Gastrocnemius medialis (tissue), 4 donors: ENCODE data around the gene SNRPF.

ENCODE experiments used
- POLR2A ChIP-seq, 2 donors: fragments of 450-650 bp; IDR thresholded peaks; one replicate each; pipeline ENCODE4 v1.6.1; 2017; ENCODE audit warnings: antibody characterized with exemption in 2 of 2, mild to moderate bottlenecking in 2 of 2, moderate library complexity in 2 of 2
- TF ChIP-seq, protein P1 (sequence below), 5 experiments: fragments of 450-650 bp in 3 of 5; fragments of 200-600 bp in 2 of 5; sonication (generic) in 2 of 5; IDR thresholded peaks in 4 of 5; conservative IDR thresholded peaks in 1 of 5; 1 replicate in 4 of 5; 2 replicates in 1 of 5; pipeline ENCODE4 v1.5.1; 2016 to 2019; ENCODE audit warnings: antibody characterized with exemption in 5 of 5, mild to moderate bottlenecking in 3 of 5, moderate library complexity in 3 of 5

GRCh38 chr12:95852133-95852532 is 6.6 kb upstream of the SNRPF start:
- TF ChIP-seq, protein P1, sequence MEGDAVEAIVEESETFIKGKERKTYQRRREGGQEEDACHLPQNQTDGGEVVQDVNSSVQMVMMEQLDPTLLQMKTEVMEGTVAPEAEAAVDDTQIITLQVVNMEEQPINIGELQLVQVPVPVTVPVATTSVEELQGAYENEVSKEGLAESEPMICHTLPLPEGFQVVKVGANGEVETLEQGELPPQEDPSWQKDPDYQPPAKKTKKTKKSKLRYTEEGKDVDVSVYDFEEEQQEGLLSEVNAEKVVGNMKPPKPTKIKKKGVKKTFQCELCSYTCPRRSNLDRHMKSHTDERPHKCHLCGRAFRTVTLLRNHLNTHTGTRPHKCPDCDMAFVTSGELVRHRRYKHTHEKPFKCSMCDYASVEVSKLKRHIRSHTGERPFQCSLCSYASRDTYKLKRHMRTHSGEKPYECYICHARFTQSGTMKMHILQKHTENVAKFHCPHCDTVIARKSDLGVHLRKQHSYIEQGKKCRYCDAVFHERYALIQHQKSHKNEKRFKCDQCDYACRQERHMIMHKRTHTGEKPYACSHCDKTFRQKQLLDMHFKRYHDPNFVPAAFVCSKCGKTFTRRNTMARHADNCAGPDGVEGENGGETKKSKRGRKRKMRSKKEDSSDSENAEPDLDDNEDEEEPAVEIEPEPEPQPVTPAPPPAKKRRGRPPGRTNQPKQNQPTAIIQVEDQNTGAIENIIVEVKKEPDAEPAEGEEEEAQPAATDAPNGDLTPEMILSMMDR (IDR thresholded peaks at IDR 0.05 in 4 of 5, conservative IDR thresholded peaks at IDR 0.05 in 1 of 5), result no peak
- TF ChIP-seq POLR2A (IDR thresholded peaks at IDR 0.05), result no peak
